GM18508 (cell line): ENCODE results near the gene PGM2.

Experiments used
- ATAC-seq: cut with Tn5 transposase; IDR thresholded peaks from one replicate; pipeline ENCODE4 v1.9.1; 2021; ENCODE audit warnings: moderate number of reproducible peaks; ENCODE audit not compliant: insufficient read depth, unreplicated experiment

Gene PGM2

GRCh38 chr4:37892641-37893040 lies 66.2 kb downstream of the PGM2 start:
- no peak for ATAC-seq

- ATAC-seq: no peak
Observed at GRCh38 chr4:37893164-37893563, 66.7 kb downstream of the PGM2 start.

DNA sequence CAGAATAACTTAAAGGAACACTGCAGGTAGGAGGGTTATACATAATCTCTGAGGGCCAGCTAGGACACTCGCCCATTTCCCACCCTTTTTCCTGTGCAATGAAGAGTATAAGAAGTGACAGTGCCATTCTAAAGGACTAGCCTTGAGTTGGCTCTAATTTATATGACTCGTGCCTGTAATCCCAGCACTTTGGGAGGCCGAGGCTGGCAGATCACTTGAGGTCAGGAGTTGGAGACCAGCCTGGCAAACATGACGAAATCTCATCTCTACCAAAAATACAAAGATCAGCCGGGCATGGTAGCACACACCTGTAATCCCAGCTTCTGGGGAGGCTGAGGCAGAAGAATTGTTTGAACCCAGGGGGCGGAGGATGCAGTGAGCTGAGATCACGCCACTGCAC lies 68.8 kb downstream of the PGM2 start:
- ATAC-seq: no peak

- no peak for ATAC-seq
Observed at GRCh38 chr4:37896206-37896860, 69.8 kb downstream of the PGM2 start.

DNA sequence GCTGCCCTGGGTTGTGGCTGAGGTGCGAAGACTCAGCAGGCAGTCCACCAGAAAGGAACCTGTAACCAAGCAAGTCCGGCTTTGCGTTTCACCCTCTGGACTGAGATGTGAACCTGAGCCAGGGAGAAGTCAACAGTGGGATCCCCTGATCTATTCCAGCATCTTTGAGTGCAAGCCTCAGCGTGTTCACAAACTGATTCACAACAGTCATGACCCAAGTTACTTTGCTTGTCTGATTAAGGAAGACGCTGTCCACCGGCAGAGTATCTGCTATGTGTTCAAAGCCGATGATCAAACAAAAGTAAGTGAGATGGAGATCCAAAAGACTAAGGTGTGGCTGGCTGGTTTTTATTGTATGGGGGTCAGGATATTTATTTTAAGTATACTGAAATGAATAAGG lies 75.7 kb downstream of the PGM2 start:
- ATAC-seq: no peak

GRCh38 chr4:37902738-37903693 lies 76.5 kb downstream of the PGM2 start:
- ATAC-seq: no peak

DNA sequence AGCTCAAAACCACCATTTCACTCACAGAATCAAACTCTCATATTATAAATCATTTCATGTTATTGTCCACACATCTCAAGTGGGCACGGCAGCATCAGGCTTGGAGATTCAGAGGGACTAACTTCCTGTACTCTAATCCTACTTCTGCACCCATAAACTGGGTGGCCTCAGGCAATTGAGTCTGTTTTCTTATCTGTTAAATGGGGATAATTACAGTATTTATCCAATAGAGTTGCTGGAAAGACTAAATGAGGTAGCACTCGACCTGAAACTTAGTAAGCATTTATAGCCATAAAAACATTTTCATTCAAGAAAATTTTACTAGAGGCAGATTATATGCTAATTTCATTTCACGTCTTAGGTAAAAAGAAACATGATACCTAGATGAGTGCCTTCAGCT lies 77.4 kb downstream of the PGM2 start:
- no peak for ATAC-seq

- no peak for ATAC-seq
Observed at GRCh38 chr4:37904824-37905223, 78.3 kb downstream of the PGM2 start.

DNA sequence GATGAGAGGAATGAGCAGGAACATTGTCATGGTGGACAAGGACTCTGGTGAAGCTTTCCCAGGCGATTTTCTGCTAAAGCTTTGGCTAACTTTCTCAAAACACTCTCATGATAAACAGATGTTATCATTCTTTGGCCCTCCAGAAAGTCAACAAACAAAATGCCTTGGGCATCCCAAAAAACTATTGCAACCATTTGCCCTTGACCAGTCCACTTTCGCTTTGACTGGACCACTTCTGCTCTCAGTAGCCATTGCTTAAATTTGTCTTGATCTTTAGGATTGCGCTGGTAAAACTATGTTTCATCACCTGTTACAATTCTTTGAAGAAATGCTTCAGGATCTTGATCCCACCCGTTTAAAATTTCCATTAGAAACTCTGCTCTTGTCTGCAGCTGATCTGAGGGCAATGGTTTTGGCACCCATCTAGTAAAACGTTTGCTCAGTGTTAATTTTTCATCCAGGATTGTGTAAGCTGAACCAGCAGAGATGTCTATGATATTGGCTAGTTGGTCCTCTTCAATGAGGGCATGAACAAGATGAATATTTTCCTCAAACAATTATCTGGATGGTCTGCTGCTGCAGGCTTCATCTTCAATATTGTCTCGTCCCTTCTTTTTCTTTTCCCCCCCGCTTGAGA lies 79.2 kb downstream of the PGM2 start:
- no peak for ATAC-seq

GRCh38 chr4:37908488-37909331 lies 82.2 kb downstream of the PGM2 start:
- no peak for ATAC-seq

DNA sequence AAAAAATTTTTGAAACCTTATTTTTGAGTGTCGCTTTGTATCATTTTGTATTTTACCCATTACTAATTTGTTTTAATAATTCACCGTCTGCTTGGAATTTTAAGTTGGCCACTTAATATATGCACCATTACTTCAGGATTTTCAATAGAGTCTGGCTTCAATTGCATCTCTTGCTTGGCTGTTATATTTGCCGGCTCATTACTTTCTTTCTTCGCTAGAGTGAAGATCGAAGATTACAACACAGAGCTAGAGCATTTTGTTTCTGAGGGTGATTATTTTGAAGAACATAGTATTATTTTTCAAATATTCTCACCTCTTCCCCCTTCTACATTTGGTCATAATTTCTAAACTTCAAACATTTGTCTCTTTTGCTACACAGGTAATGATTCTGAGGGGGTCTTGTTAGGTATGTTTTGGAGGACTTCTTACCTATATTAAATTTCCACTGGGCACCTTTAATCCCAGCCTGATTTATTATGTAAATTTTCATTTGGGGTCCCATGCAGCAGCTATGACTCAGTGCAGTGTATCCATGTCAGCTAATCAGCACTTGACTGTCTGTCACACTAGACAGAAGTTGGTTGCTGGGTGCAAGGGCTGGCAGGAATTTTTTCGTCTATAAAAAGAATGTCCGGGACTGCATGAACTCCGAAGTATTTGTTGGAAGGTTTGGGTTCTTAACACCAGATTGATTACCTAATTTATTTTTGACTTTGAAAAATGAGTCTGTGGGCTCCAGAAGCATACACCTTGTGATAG lies 83.0 kb downstream of the PGM2 start:
- no peak for ATAC-seq

GRCh38 chr4:37910091-37910486 lies 83.6 kb downstream of the PGM2 start:
- ATAC-seq: no peak
